HCT116 (cell line): ENCODE measurements around the gene PRLR. TPM values are rescaled to one million over a fixed set of nuclear protein-coding genes. Genes with fewer than 3 reads are reported as not detected.

Experiments
- ATAC-seq: fragments of 200-7000 bp; cut with Tn5 transposase; 2 replicates; pipeline ENCODE4 v1.9.1; 2020; ENCODE audit warnings: mild to moderate bottlenecking, moderate library complexity
- BruUV-seq: library from RNA; stranded (reverse); fragments of 400-500 nt; replicated peaks from 2 replicates; lab custom pipeline; 2021; lab: Mats Ljungman, UMichigan
- CTCF ChIA-PET: fragments of 300-600 bp; sonication (Branson Sonifier 250); formaldehyde crosslinking; loops from one replicate; lab custom pipeline; 2021; ENCODE audit warnings: antibody characterized with exemption; lab: Charles Lee
- POLR2A ChIA-PET: fragments of 300-600, 350-600 bp; sonication (Branson Sonifier 250); formaldehyde crosslinking; loops from one replicate; lab custom pipeline; 2021; ENCODE audit warnings: antibody characterized with exemption; lab: Charles Lee
- RAD21 ChIA-PET, 2 experiments: fragments of 300-600 bp; sonication (Branson Sonifier 250); formaldehyde crosslinking; loops; one replicate each; lab custom pipeline; 2023; ENCODE audit warnings: low total read pairs in 2 of 2; ENCODE audit not compliant: uncharacterized antibody in 2 of 2, unreplicated experiment in 2 of 2, low non-redundant PET in 1 of 2; lab: Charles Lee
- DNase-seq: peaks from one replicate; pipeline ENCODE4 v3.0.0-alpha.2; 2010; ENCODE audit warnings: low read depth, low spot score
- H2AFZ ChIP-seq: fragments of 200-600 bp; shearing (Covaris generic), sonication (generic); 2 replicates; pipeline ENCODE4 v1.6.1; 2017; ENCODE audit warnings: low read depth, mixed run types, mixed read lengths, antibody characterized with exemption, low read length; ENCODE audit not compliant: poor library complexity, severe bottlenecking
- H3K27ac ChIP-seq: 2 replicates; pipeline ENCODE4 v1.5.1; 2012; ENCODE audit warnings: low read depth, low read length
- H3K27me3 ChIP-seq: fragments of 200-600 bp; sonication (generic); 2 replicates; pipeline ENCODE4 v1.6.1; 2016; ENCODE audit warnings: mixed run types, low read length, mixed read lengths; ENCODE audit not compliant: insufficient read depth
- H3K36me3 ChIP-seq, 2 experiments: fragments of 200-500 bp in 1 of 2; fragments of 200-600 bp in 1 of 2; sonication (Bioruptor generic) in 1 of 2; sonication (generic) in 1 of 2; 2 replicates each; pipeline versions ENCODE4 v1.5.1 to v1.6.1; 2014 to 2016; ENCODE audit warnings: low read length in 2 of 2, inconsistent platforms in 1 of 2, mixed read lengths in 1 of 2, mixed run types in 1 of 2; ENCODE audit not compliant: insufficient read depth in 2 of 2, control insufficient read depth in 1 of 2
- H3K4me1 ChIP-seq, 2 experiments: fragments of 200-600 bp in 1 of 2; sonication (generic) in 1 of 2; 2 replicates each; pipeline versions ENCODE4 v1.5.1 to v1.6.1; 2012 to 2017; ENCODE audit warnings: low read length in 2 of 2, inconsistent platforms in 1 of 2, mild to moderate bottlenecking in 1 of 2, mixed read lengths in 1 of 2, mixed run types in 1 of 2, moderate library complexity in 1 of 2; ENCODE audit not compliant: insufficient read depth in 2 of 2, control insufficient read depth in 1 of 2
- H3K4me2 ChIP-seq: fragments of 200-600 bp; sonication (generic); 2 replicates; pipeline ENCODE4 v1.6.1; 2017; ENCODE audit warnings: mixed run types, low read length, mixed read lengths
- H3K4me3 ChIP-seq, 2 experiments: fragments of 200-600 bp in 1 of 2; sonication (generic) in 1 of 2; replicated peaks in 1 of 2; 2 replicates each; pipeline ENCODE4 v1.5.1; 2011 to 2016; ENCODE audit warnings: low read length in 2 of 2, control low read depth in 1 of 2, low read depth in 1 of 2, mild to moderate bottlenecking in 1 of 2, mixed read lengths in 1 of 2, mixed run types in 1 of 2
- H3K79me2 ChIP-seq: fragments of 200-600 bp; sonication (generic); 2 replicates; pipeline ENCODE4 v1.6.1; 2017; ENCODE audit warnings: mild to moderate bottlenecking, mixed run types, low read length, moderate library complexity, mixed read lengths; ENCODE audit not compliant: insufficient read depth
- H3K9ac ChIP-seq: fragments of 200-600 bp; sonication (generic); 2 replicates; pipeline ENCODE4 v1.6.1; 2016; ENCODE audit warnings: low read length, mixed read lengths
- H3K9me2 ChIP-seq: fragments of 200-600 bp; sonication (generic), shearing (Covaris generic); 2 replicates; pipeline ENCODE4 v1.6.1; 2017; ENCODE audit warnings: mixed run types, mild to moderate bottlenecking, moderate library complexity; ENCODE audit not compliant: insufficient read depth
- H3K9me3 ChIP-seq, 2 experiments: fragments of 200-500 bp in 1 of 2; fragments of 200-600 bp in 1 of 2; sonication (Bioruptor generic) in 1 of 2; sonication (generic) in 1 of 2; 2 replicates each; pipeline ENCODE4 v1.6.1; 2014 to 2017; ENCODE audit warnings: low read length in 2 of 2, mixed read lengths in 2 of 2, inconsistent platforms in 1 of 2, low read depth in 1 of 2, mild to moderate bottlenecking in 1 of 2, mixed run types in 1 of 2, moderate library complexity in 1 of 2; ENCODE audit not compliant: control insufficient read depth in 1 of 2, insufficient read depth in 1 of 2
- H4K20me1 ChIP-seq: fragments of 200-600 bp; sonication (generic), shearing (Covaris generic); 2 replicates; pipeline ENCODE4 v1.6.1; 2017; ENCODE audit warnings: mixed run types, mild to moderate bottlenecking, moderate library complexity; ENCODE audit not compliant: insufficient read depth
- CBX3 ChIP-seq: IDR thresholded peaks from 2 replicates; pipeline ENCODE4 v1.6.1; 2012; ENCODE audit warnings: low read depth
- EZH2 ChIP-seq: fragments of 200-600 bp; sonication (generic); IDR thresholded peaks from 2 replicates; pipeline ENCODE4 v1.6.1; 2017; ENCODE audit warnings: antibody characterized with exemption, mixed run types
- EZH2phosphoT487 ChIP-seq: fragments of 200-600 bp; IDR thresholded peaks from 2 replicates; pipeline ENCODE4 v1.6.1; 2018; ENCODE audit warnings: antibody characterized with exemption, borderline replicate concordance
- FOSL1 ChIP-seq: IDR thresholded peaks from 2 replicates; pipeline ENCODE4 v1.6.1; 2012; ENCODE audit warnings: low read depth
- POLR2A ChIP-seq: IDR thresholded peaks from 2 replicates; pipeline ENCODE4 v1.7.0; 2011; ENCODE audit warnings: borderline replicate concordance; ENCODE audit not compliant: insufficient read depth, insufficient read length; ENCODE audit errors: extremely low read depth
- SP1 ChIP-seq: IDR thresholded peaks from 2 replicates; pipeline ENCODE4 v1.6.1; 2012; ENCODE audit warnings: low read depth
- intact Hi-C: fragments of 100-400 bp; cut with micrococcal nuclease; formaldehyde crosslinking; loops from 2 replicates; pipeline ENCODE4 v1.10.0; 2022
- total RNA-seq: library from RNA; stranded (reverse); gene quantifications from one replicate; pipeline ENCODE4 v1.2.1, GENCODE V29; 2021; ENCODE audit not compliant: unreplicated experiment

Gene PRLR
- total RNA-seq, 1 experiment from 2014 or later, result 0.10 TPM

GRCh38 chr5:35004771-35005170, 225.5 kb downstream of the PRLR start:
- no peaks in the 10 kb centered on the region for H3K79me2 ChIP-seq
- H4K20me1 ChIP-seq, result no peaks in the 10 kb centered on the region
- no peak overlapping the region for H3K9ac ChIP-seq
- H3K4me2 ChIP-seq, result no peak overlapping the region
- ChIA-PET CTCF (interaction anchor here (1.8 kb wide), 1 partner anchor 11 kb away, joined by 18 read pairs; no protein-coding TSS in a partner anchor), POLR2A (no interaction called here), RAD21 (no interaction called here)
- no peaks in the 10 kb centered on the region for H3K9me3 ChIP-seq
- no peak overlapping the region for H2AFZ ChIP-seq
- H3K27ac ChIP-seq, result no peak overlapping the region
- intact Hi-C loops, result no loop called here
- no peaks in the 10 kb centered on the region; a peak in 1 of 4 replicates for H3K4me1 ChIP-seq
- no peak for TF ChIP-seq SP1
- TF ChIP-seq EZH2phosphoT487, result no peak
- TF ChIP-seq FOSL1, result no peak
- no peak for TF ChIP-seq POLR2A
- TF ChIP-seq EZH2, result no peak
- TF ChIP-seq CBX3, result no peak
- DNase-seq (no peak), ATAC-seq (no peak)
- no peaks in the 10 kb centered on the region for H3K36me3 ChIP-seq
- no peak overlapping the region for H3K4me3 ChIP-seq
- H3K9me2 ChIP-seq, result no peaks in the 10 kb centered on the region
- no TSS peak for BruUV-seq
- H3K27me3 ChIP-seq, result 0 out of 2 replicates have a peak, but pooled peaks cover 18% of the 10 kb centered on the region

DNA sequence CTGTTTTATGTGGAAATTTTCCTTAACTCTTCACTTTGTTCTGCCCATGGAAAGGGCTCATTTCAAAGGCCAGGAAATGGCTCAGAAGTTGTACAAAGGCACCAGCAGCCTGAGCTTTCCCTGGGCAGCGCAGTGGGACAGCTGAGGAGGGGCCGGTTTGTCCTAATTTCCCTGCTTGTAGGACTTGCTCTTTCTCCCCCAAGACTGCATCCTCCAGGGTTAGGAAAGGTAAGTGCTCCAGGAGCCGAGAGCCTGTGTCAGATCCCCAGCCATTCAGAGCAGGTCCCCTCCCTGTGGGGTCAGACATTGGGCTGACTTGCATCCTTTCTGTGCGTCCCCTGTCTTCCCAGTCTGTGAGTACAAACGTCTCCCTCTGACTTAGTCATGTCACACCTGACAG, 226.1 kb downstream of the PRLR start:
- Histone ChIP-seq H3K36me3 (no peaks in the 10 kb centered on the region), H3K4me3 (no peak overlapping the region), H3K4me2 (no peak overlapping the region), H3K9me2 (no peaks in the 10 kb centered on the region), H3K79me2 (no peaks in the 10 kb centered on the region), H3K27me3 (0 out of 2 replicates have a peak, but pooled peaks cover 18% of the 10 kb centered on the region), H3K4me1 (no peaks in the 10 kb centered on the region; a peak in 1 of 4 replicates), H2AFZ (no peak overlapping the region), H3K9ac (no peak overlapping the region), H4K20me1 (no peaks in the 10 kb centered on the region), H3K9me3 (no peaks in the 10 kb centered on the region), H3K27ac (no peak overlapping the region)
- POLR2A ChIA-PET, result no interaction called here
- no peak for ATAC-seq
- intact Hi-C loops, result no loop called here
- TF ChIP-seq POLR2A, result no peak
- RAD21 ChIA-PET, result no interaction called here
- CTCF ChIA-PET, result interaction anchor here (0.9 to 2.4 kb wide), 9 partner anchors 8 to 530 kb away, joined by 3 to 18 read pairs (median 5); no protein-coding TSS in a partner anchor
- DNase-seq, result no peak
- no TSS peak for BruUV-seq
